GM23338 (cell line): ENCODE results near the gene OARD1. TPM values are rescaled to one million over a fixed set of nuclear protein-coding genes. Genes with fewer than 3 reads are reported as not detected.

Source experiments
- ATAC-seq: fragments of 200-7000 bp; cut with Tn5 transposase; 3 replicates; pipeline ENCODE4 v1.9.1; 2020
- DNase-seq: peaks from one replicate; pipeline ENCODE4 v3.0.0-alpha.2; 2015; ENCODE audit warnings: low spot score
- H2AFZ ChIP-seq: fragments of 200-600 bp; sonication (generic); 2 replicates; pipeline ENCODE4 v1.8.0; 2016; ENCODE audit warnings: antibody characterized with exemption, mild to moderate bottlenecking, moderate library complexity
- H3F3A ChIP-seq: fragments of 200-600 bp; sonication (generic); replicated peaks from 2 replicates; pipeline ENCODE4 v1.8.0; 2017; ENCODE audit warnings: antibody characterized with exemption, mixed run types, low read depth
- H3K27ac ChIP-seq: fragments of 200-600 bp; sonication (generic); 2 replicates; pipeline ENCODE4 v1.6.1; 2016; ENCODE audit warnings: low read depth
- H3K27me3 ChIP-seq: fragments of 200-600 bp; sonication (generic); 2 replicates; pipeline ENCODE4 v1.8.0; 2016; ENCODE audit warnings: mild to moderate bottlenecking, mixed run types, moderate library complexity; ENCODE audit not compliant: insufficient read depth
- H3K36me3 ChIP-seq: fragments of 200-600 bp; sonication (generic); 2 replicates; pipeline ENCODE4 v1.8.0; 2016; ENCODE audit warnings: mild to moderate bottlenecking; ENCODE audit not compliant: insufficient read depth
- H3K4me1 ChIP-seq: fragments of 200-600 bp; sonication (generic); 2 replicates; pipeline ENCODE4 v1.8.0; 2016; ENCODE audit warnings: mild to moderate bottlenecking, moderate library complexity; ENCODE audit not compliant: insufficient read depth
- H3K4me2 ChIP-seq: fragments of 200-600 bp; sonication (generic); 2 replicates; pipeline ENCODE4 v1.7.1; 2017; ENCODE audit warnings: mixed run types
- H3K4me3 ChIP-seq: fragments of 200-600 bp; sonication (generic); 2 replicates; pipeline ENCODE4 v1.6.1; 2016; ENCODE audit warnings: mixed run types
- H3K79me2 ChIP-seq: fragments of 200-600 bp; sonication (generic); replicated peaks from 2 replicates; pipeline ENCODE4 v1.8.0; 2017; ENCODE audit warnings: mild to moderate bottlenecking; ENCODE audit not compliant: insufficient read depth
- H3K9me2 ChIP-seq: fragments of 200-600 bp; sonication (generic); 2 replicates; pipeline ENCODE4 v1.8.0; 2017; ENCODE audit not compliant: insufficient read depth
- H4K20me1 ChIP-seq: fragments of 200-600 bp; sonication (generic); replicated peaks from 2 replicates; pipeline ENCODE4 v1.8.0; 2017; ENCODE audit warnings: mild to moderate bottlenecking; ENCODE audit not compliant: insufficient read depth
- H3K27ac Mint-ChIP-seq: 2 replicates; pipeline ENCODE4 v1.8.0; 2020; ENCODE audit warnings: inconsistent platforms, mild to moderate bottlenecking, moderate library complexity, mixed read lengths
- H3K27me3 Mint-ChIP-seq: 3 replicates; pipeline ENCODE4 v1.8.0; 2022; ENCODE audit warnings: low read depth, mild to moderate bottlenecking, moderate library complexity, mixed read lengths, inconsistent platforms; ENCODE audit not compliant: insufficient read depth, poor library complexity
- H3K36me3 Mint-ChIP-seq: 3 replicates; pipeline ENCODE4 v1.8.0; 2021; ENCODE audit warnings: low read depth, mild to moderate bottlenecking, inconsistent platforms, moderate library complexity, mixed read lengths
- H3K4me1 Mint-ChIP-seq: 3 replicates; pipeline ENCODE4 v1.8.0; 2020; ENCODE audit warnings: mild to moderate bottlenecking, inconsistent platforms, mixed read lengths
- H3K4me3 Mint-ChIP-seq: 3 replicates; pipeline ENCODE4 v1.8.0; 2021; ENCODE audit warnings: moderate library complexity, mild to moderate bottlenecking, inconsistent platforms, mixed read lengths
- H3K9me3 Mint-ChIP-seq: 3 replicates; pipeline ENCODE4 v1.8.0; 2020; ENCODE audit warnings: moderate library complexity, mild to moderate bottlenecking, inconsistent platforms, mixed read lengths
- EZH2 ChIP-seq: fragments of 200-600 bp; sonication (generic); IDR thresholded peaks from one replicate; pipeline ENCODE4 v1.8.0; 2017; ENCODE audit warnings: antibody characterized with exemption, mild to moderate bottlenecking, low read depth; ENCODE audit not compliant: unreplicated experiment
- EZH2phosphoT487 ChIP-seq: fragments of 200-600 bp; sonication (generic); IDR thresholded peaks from one replicate; pipeline ENCODE4 v1.8.1; 2018; ENCODE audit warnings: antibody characterized with exemption; ENCODE audit not compliant: unreplicated experiment
- JUNB ChIP-seq: IDR thresholded peaks from one replicate; pipeline ENCODE4 v1.6.1; 2016; ENCODE audit warnings: antibody characterized with exemption; ENCODE audit not compliant: unreplicated experiment
- NANOG ChIP-seq: IDR thresholded peaks from 2 replicates; pipeline ENCODE4 v1.6.1; 2016; ENCODE audit warnings: antibody characterized with exemption, borderline replicate concordance
- POLR2AphosphoS5 ChIP-seq: IDR thresholded peaks from 2 replicates; pipeline ENCODE4 v1.6.1; 2016; ENCODE audit warnings: antibody characterized with exemption, low read depth
- STAT1 ChIP-seq: IDR thresholded peaks from one replicate; pipeline ENCODE4 v1.6.1; 2016; ENCODE audit warnings: antibody characterized with exemption; ENCODE audit not compliant: unreplicated experiment
- ZNF114 ChIP-seq: fragments of 250-450 bp; sonication (Bioruptor Pico); IDR thresholded peaks from 2 replicates; pipeline ENCODE4 v1.5.0; 2020; ENCODE audit warnings: mild to moderate bottlenecking, moderate library complexity
- ZNF331 ChIP-seq: fragments of 250-450 bp; sonication (Bioruptor Pico); IDR thresholded peaks from 2 replicates; pipeline ENCODE4 v1.5.0; 2020; ENCODE audit warnings: low read depth, mild to moderate bottlenecking, moderate library complexity
- polyA plus RNA-seq: library from polyadenylated mRNA; unstranded; fragments of >200 nt; fragmentation: Nextera tagmentation; extraction: Ambion mirVana; gene quantifications from 2 replicates; pipeline ENCODE4 v1.2.1, GENCODE V29; 2016
- total RNA-seq: library from RNA; depleted of rRNA; stranded (reverse); fragments of >200 nt; shearing (Covaris generic); gene quantifications from 2 replicates; pipeline ENCODE4 v1.2.3, GENCODE V29; 2014
- TF ChIP-seq, protein P1 (sequence below): IDR thresholded peaks from one replicate; pipeline ENCODE4 v1.6.1; 2018; ENCODE audit warnings: antibody characterized with exemption; ENCODE audit not compliant: unreplicated experiment
- TF ChIP-seq, protein P2 (sequence below): fragments of 250-450 bp; sonication (Bioruptor Pico); IDR thresholded peaks from 2 replicates; pipeline ENCODE4 v1.5.0; 2020; ENCODE audit warnings: mild to moderate bottlenecking, moderate library complexity
- TF ChIP-seq, protein P3 (sequence below): IDR thresholded peaks from 2 replicates; pipeline ENCODE4 v1.6.1; 2016; ENCODE audit warnings: antibody characterized with exemption
- TF ChIP-seq, protein P4 (sequence below), 2 experiments: fragments of 200-600 bp in 1 of 2; sonication (generic) in 1 of 2; conservative IDR thresholded peaks; 2 replicates each; pipeline versions ENCODE4 v1.5.1 to v1.6.1; 2016 to 2017; ENCODE audit warnings: antibody characterized with exemption in 2 of 2, low read depth in 2 of 2, mild to moderate bottlenecking in 2 of 2, moderate library complexity in 1 of 2

Gene OARD1
- total and polyA plus RNA-seq, 2 experiments from 2014 or later: 25.9 to 60.8 TPM

DNA sequence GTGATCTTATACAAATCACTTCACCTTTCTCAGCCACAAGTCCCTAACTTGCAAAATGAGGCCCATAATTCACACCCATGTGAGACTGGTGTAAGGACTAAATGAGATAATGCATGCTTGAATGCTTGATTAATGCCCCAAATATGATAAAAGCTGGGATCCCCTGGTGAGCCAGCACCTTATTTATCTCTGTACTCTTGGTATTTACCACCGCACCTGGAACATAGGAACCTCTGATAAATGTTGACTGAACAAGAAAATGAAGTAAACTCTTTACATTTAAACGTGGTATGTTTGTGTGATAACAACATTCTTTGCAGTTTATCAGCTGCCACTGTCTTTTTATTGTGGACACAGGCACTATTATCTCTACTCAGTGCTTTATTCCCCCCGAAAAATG is 21.6 kb downstream of the OARD1 start:
- no peaks in the 10 kb centered on the region for H4K20me1 ChIP-seq
- TF ChIP-seq, protein P1, sequence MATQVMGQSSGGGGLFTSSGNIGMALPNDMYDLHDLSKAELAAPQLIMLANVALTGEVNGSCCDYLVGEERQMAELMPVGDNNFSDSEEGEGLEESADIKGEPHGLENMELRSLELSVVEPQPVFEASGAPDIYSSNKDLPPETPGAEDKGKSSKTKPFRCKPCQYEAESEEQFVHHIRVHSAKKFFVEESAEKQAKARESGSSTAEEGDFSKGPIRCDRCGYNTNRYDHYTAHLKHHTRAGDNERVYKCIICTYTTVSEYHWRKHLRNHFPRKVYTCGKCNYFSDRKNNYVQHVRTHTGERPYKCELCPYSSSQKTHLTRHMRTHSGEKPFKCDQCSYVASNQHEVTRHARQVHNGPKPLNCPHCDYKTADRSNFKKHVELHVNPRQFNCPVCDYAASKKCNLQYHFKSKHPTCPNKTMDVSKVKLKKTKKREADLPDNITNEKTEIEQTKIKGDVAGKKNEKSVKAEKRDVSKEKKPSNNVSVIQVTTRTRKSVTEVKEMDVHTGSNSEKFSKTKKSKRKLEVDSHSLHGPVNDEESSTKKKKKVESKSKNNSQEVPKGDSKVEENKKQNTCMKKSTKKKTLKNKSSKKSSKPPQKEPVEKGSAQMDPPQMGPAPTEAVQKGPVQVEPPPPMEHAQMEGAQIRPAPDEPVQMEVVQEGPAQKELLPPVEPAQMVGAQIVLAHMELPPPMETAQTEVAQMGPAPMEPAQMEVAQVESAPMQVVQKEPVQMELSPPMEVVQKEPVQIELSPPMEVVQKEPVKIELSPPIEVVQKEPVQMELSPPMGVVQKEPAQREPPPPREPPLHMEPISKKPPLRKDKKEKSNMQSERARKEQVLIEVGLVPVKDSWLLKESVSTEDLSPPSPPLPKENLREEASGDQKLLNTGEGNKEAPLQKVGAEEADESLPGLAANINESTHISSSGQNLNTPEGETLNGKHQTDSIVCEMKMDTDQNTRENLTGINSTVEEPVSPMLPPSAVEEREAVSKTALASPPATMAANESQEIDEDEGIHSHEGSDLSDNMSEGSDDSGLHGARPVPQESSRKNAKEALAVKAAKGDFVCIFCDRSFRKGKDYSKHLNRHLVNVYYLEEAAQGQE: no peak
- TF ChIP-seq ZNF114 (CRISPR knock-in tag): no peak
- no peak for TF ChIP-seq NANOG
- TF ChIP-seq ZNF331: no peak
- no peak for TF ChIP-seq EZH2phosphoT487
- TF ChIP-seq EZH2: no peak
- TF ChIP-seq JUNB: no peak
- TF ChIP-seq, protein P2, sequence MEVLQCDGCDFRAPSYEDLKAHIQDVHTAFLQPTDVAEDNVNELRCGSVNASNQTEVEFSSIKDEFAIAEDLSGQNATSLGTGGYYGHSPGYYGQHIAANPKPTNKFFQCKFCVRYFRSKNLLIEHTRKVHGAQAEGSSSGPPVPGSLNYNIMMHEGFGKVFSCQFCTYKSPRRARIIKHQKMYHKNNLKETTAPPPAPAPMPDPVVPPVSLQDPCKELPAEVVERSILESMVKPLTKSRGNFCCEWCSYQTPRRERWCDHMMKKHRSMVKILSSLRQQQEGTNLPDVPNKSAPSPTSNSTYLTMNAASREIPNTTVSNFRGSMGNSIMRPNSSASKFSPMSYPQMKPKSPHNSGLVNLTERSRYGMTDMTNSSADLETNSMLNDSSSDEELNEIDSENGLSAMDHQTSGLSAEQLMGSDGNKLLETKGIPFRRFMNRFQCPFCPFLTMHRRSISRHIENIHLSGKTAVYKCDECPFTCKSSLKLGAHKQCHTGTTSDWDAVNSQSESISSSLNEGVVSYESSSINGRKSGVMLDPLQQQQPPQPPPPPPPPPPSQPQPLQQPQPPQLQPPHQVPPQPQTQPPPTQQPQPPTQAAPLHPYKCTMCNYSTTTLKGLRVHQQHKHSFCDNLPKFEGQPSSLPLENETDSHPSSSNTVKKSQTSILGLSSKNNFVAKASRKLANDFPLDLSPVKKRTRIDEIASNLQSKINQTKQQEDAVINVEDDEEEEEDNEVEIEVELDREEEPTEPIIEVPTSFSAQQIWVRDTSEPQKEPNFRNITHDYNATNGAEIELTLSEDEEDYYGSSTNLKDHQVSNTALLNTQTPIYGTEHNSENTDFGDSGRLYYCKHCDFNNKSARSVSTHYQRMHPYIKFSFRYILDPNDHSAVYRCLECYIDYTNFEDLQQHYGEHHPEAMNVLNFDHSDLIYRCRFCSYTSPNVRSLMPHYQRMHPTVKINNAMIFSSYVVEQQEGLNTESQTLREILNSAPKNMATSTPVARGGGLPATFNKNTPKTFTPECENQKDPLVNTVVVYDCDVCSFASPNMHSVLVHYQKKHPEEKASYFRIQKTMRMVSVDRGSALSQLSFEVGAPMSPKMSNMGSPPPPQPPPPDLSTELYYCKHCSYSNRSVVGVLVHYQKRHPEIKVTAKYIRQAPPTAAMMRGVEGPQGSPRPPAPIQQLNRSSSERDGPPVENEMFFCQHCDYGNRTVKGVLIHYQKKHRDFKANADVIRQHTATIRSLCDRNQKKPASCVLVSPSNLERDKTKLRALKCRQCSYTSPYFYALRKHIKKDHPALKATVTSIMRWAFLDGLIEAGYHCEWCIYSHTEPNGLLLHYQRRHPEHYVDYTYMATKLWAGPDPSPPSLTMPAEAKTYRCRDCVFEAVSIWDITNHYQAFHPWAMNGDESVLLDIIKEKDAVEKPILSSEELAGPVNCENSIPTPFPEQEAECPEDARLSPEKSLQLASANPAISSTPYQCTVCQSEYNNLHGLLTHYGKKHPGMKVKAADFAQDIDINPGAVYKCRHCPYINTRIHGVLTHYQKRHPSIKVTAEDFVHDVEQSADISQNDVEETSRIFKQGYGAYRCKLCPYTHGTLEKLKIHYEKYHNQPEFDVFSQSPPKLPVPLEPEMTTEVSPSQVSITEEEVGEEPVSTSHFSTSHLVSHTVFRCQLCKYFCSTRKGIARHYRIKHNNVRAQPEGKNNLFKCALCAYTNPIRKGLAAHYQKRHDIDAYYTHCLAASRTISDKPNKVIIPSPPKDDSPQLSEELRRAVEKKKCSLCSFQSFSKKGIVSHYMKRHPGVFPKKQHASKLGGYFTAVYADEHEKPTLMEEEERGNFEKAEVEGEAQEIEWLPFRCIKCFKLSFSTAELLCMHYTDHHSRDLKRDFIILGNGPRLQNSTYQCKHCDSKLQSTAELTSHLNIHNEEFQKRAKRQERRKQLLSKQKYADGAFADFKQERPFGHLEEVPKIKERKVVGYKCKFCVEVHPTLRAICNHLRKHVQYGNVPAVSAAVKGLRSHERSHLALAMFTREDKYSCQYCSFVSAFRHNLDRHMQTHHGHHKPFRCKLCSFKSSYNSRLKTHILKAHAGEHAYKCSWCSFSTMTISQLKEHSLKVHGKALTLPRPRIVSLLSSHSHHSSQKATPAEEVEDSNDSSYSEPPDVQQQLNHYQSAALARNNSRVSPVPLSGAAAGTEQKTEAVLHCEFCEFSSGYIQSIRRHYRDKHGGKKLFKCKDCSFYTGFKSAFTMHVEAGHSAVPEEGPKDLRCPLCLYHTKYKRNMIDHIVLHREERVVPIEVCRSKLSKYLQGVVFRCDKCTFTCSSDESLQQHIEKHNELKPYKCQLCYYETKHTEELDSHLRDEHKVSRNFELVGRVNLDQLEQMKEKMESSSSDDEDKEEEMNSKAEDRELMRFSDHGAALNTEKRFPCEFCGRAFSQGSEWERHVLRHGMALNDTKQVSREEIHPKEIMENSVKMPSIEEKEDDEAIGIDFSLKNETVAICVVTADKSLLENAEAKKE: no peak
- TF ChIP-seq, protein P3, sequence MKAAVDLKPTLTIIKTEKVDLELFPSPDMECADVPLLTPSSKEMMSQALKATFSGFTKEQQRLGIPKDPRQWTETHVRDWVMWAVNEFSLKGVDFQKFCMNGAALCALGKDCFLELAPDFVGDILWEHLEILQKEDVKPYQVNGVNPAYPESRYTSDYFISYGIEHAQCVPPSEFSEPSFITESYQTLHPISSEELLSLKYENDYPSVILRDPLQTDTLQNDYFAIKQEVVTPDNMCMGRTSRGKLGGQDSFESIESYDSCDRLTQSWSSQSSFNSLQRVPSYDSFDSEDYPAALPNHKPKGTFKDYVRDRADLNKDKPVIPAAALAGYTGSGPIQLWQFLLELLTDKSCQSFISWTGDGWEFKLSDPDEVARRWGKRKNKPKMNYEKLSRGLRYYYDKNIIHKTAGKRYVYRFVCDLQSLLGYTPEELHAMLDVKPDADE: no peak
- TF ChIP-seq STAT1: no peak
- TF ChIP-seq, protein P4, sequence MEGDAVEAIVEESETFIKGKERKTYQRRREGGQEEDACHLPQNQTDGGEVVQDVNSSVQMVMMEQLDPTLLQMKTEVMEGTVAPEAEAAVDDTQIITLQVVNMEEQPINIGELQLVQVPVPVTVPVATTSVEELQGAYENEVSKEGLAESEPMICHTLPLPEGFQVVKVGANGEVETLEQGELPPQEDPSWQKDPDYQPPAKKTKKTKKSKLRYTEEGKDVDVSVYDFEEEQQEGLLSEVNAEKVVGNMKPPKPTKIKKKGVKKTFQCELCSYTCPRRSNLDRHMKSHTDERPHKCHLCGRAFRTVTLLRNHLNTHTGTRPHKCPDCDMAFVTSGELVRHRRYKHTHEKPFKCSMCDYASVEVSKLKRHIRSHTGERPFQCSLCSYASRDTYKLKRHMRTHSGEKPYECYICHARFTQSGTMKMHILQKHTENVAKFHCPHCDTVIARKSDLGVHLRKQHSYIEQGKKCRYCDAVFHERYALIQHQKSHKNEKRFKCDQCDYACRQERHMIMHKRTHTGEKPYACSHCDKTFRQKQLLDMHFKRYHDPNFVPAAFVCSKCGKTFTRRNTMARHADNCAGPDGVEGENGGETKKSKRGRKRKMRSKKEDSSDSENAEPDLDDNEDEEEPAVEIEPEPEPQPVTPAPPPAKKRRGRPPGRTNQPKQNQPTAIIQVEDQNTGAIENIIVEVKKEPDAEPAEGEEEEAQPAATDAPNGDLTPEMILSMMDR (conservative IDR thresholded peaks at IDR 0.05; ENCODE audit: low read depth in 2 of 2): no peak
- TF ChIP-seq POLR2AphosphoS5: no peak
- H3K36me3 ChIP-seq: no peaks in the 10 kb centered on the region
- no peaks in the 10 kb centered on the region for H3F3A ChIP-seq
- H3K9me2 ChIP-seq: no peaks in the 10 kb centered on the region
- no peak overlapping the region for H3K27ac ChIP-seq
- DNase-seq (no peak), ATAC-seq (no peak)
- H3K27me3 Mint-ChIP-seq: peaks cover 4% of the 10 kb centered on the region
- no peak overlapping the region for H3K4me2 ChIP-seq
- no peak overlapping the region for H3K4me3 Mint-ChIP-seq
- H3K4me3 ChIP-seq: no peak overlapping the region
- H2AFZ ChIP-seq: no peak overlapping the region
- H3K79me2 ChIP-seq: no peaks in the 10 kb centered on the region
- peaks cover 12% of the 10 kb centered on the region for H3K4me1 ChIP-seq
- no peaks in the 10 kb centered on the region for H3K27me3 ChIP-seq
- H3K4me1 Mint-ChIP-seq: peaks cover 19% of the 10 kb centered on the region
- no peaks in the 10 kb centered on the region for H3K36me3 Mint-ChIP-seq
- H3K27ac Mint-ChIP-seq: no peak overlapping the region
- H3K9me3 Mint-ChIP-seq: no peaks in the 10 kb centered on the region
